ENCODE data around the gene C19orf25. TPM values are rescaled to one million over a fixed set of nuclear protein-coding genes. Genes with fewer than 3 reads are reported as not detected.

Gene C19orf25
- total and polyA plus RNA-seq, 10 of the 15 experiments (the other 5 are each of a cell fraction or from before 2014, with no cell fraction given): 1.2 to 67.0 (median 25.6) TPM

DNA sequence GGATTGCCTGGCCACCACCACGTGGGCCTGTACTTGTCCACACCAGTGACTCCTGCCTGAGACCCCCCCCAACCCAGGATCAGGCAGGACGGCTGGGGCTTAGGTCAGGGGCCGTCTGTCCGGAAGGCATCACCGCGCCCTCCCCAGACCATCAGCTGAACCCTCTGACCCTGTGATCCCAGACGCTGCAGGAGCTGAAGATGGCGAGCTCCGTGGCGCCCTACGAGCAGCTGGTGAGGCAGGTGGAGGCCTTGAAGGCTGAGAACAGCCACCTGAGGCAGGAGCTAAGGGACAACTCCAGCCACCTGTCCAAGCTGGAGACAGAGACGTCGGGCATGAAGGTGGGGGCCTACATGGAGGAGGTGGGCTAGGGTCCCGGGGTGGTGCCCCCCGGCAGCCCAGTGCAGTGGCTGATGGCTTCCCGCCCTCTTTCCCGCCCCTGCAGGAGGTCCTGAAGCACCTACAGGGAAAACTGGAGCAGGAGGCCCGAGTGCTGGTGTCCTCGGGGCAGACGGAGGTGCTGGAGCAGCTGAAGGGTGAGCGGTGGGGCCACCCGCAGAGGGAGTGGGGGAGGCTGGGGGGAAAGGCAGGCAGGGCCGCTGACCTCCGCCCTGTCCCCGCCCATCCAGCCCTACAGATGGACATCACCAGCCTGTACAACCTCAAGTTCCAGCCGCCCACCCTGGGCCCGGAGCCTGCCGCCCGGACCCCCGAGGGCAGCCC is 26.1 kb downstream of the C19orf25 start:
- in situ Hi-C loops (cut with MboI) (no loop called here), intact Hi-C loops (cut with micrococcal nuclease; ENCODE audit: unreplicated experiment) (no loop called here)
- DNase-seq (ENCODE audit: low read depth, low spot score): no peak
- POLR2A ChIA-PET: interaction anchor here (0.6 kb wide), 1 partner anchor 16 kb away, joined by 3 read pairs; no protein-coding TSS in a partner anchor
- H2AFZ ChIP-seq (ENCODE audit: control insufficient read depth, low read depth, low read length): no peak overlapping the region
- H3K4me3 ChIP-seq: no peak overlapping the region
- TF ChIP-seq SMAD1 (IDR thresholded peaks at IDR 0.05; ENCODE audit: low read depth, partially characterized antibody) (no peak), BACH1 (IDR thresholded peaks at IDR 0.05; ENCODE audit: borderline replicate concordance) (no peak), ZNF274 (IDR thresholded peaks at IDR 0.05; ENCODE audit: insufficient read depth, insufficient read length) (no peak), SIN3A (IDR thresholded peaks at IDR 0.05; ENCODE audit: low read depth, low read length) (no peak)
- 51% methylated on average over 27 of the region's 30 CpGs for WGBS (ENCODE audit: insufficient coverage, insufficient replicate concordance, low lambda C conversion rate, missing lambda C conversion rate)
- peaks cover 3% of the 10 kb centered on the region for H3K4me1 ChIP-seq (ENCODE audit: control insufficient read depth, insufficient read depth, low read length)
- SMC1A ChIA-PET (ENCODE audit: uncharacterized antibody, unreplicated experiment): no interaction called here
- H3K36me3 ChIP-seq (ENCODE audit: control insufficient read depth in 2 of 2, insufficient read depth in 2 of 2, low read length in 1 of 2): no peaks in the 10 kb centered on the region
- FAIRE-seq: no peak
- CTCF ChIA-PET: no interaction called here
- H3K79me2 ChIP-seq (ENCODE audit: control insufficient read depth, insufficient read depth, low read length): no peaks in the 10 kb centered on the region
- H4K20me1 ChIP-seq (ENCODE audit: control insufficient read depth, insufficient read depth): no peaks in the 10 kb centered on the region
- H3K9ac ChIP-seq (ENCODE audit: control insufficient read depth, insufficient read depth, low read length): no peak overlapping the region
- H3K27ac ChIP-seq (ENCODE audit: control insufficient read depth, insufficient read depth): no peak overlapping the region
- RAD21 ChIA-PET (ENCODE audit: unreplicated experiment): no interaction called here
- no peak overlapping the region for H3K4me2 ChIP-seq (ENCODE audit: control insufficient read depth, insufficient read depth)
- peaks cover 5 to 8% of the 10 kb centered on the region in 2 experiments; a peak in 3 of 4 replicates for H3K27me3 ChIP-seq (replicated peaks in 1 of 2; ENCODE audit: control insufficient read depth in 2 of 2, insufficient read depth in 2 of 2, low read length in 1 of 2)
- ATAC-seq: no peak
- no TSS peak for BruUV-seq (replicated peaks)
- H3K9me3 ChIP-seq (replicated peaks; ENCODE audit: control insufficient read depth, insufficient read depth, low read length): no peaks in the 10 kb centered on the region; the same call in 2 of the 3 replicates

- peaks cover 3% of the 10 kb centered on the region for H3K4me1 ChIP-seq (ENCODE audit: control insufficient read depth, insufficient read depth, low read length)
- DNase-seq (ENCODE audit: low read depth, low spot score) (no peak), ATAC-seq (no peak), FAIRE-seq (no peak)
- in situ Hi-C loops (cut with MboI): no loop called here
- ChIA-PET POLR2A (interaction anchor here (0.6 kb wide), 1 partner anchor 16 kb away, joined by 3 read pairs; no protein-coding TSS in a partner anchor), CTCF (no interaction called here), SMC1A (ENCODE audit: uncharacterized antibody, unreplicated experiment) (no interaction called here), RAD21 (ENCODE audit: unreplicated experiment) (no interaction called here)
- no peak overlapping the region for H3K27ac ChIP-seq (ENCODE audit: control insufficient read depth, insufficient read depth)
- 36% methylated on average over 29 of the region's 39 CpGs for WGBS (ENCODE audit: insufficient coverage, insufficient replicate concordance, low lambda C conversion rate, missing lambda C conversion rate)
- no peaks in the 10 kb centered on the region for H3K36me3 ChIP-seq (ENCODE audit: control insufficient read depth in 2 of 2, insufficient read depth in 2 of 2, low read length in 1 of 2)
- H3K27me3 ChIP-seq (replicated peaks in 1 of 2; ENCODE audit: control insufficient read depth in 2 of 2, insufficient read depth in 2 of 2, low read length in 1 of 2): peaks cover 10 to 11% of the 10 kb centered on the region in 2 experiments
- H4K20me1 ChIP-seq (ENCODE audit: control insufficient read depth, insufficient read depth): no peaks in the 10 kb centered on the region
- intact Hi-C loops (cut with micrococcal nuclease; ENCODE audit: unreplicated experiment): no loop called here
- H2AFZ ChIP-seq (ENCODE audit: control insufficient read depth, low read depth, low read length): no peak overlapping the region
- H3K9ac ChIP-seq (ENCODE audit: control insufficient read depth, insufficient read depth, low read length): no peak overlapping the region
- H3K79me2 ChIP-seq (ENCODE audit: control insufficient read depth, insufficient read depth, low read length): no peaks in the 10 kb centered on the region
- no peak overlapping the region for H3K4me3 ChIP-seq
- BruUV-seq (replicated peaks): no TSS peak
- H3K9me3 ChIP-seq (replicated peaks; ENCODE audit: control insufficient read depth, insufficient read depth, low read length): no peaks in the 10 kb centered on the region; the same call in 2 of the 3 replicates
- no peak overlapping the region for H3K4me2 ChIP-seq (ENCODE audit: control insufficient read depth, insufficient read depth)
- TF ChIP-seq RCOR1 (conservative IDR thresholded peaks at IDR 0.05; ENCODE audit: low read depth, low read length) (no peak), ATF7 (IDR thresholded peaks at IDR 0.05; ENCODE audit: low read depth) (no peak), CREM (IDR thresholded peaks at IDR 0.05; ENCODE audit: low read depth) (no peak), ZNF384 (IDR thresholded peaks at IDR 0.05; ENCODE audit: borderline replicate concordance, low read depth, low read length) (no peak), ZZZ3 (IDR thresholded peaks at IDR 0.05; ENCODE audit: control insufficient read depth, insufficient read length, low read depth) (no peak), IKZF2 (IDR thresholded peaks at IDR 0.05) (no peak), MTA3 (IDR thresholded peaks at IDR 0.05; ENCODE audit: borderline replicate concordance, low read length) (no peak), NKRF (conservative IDR thresholded peaks at IDR 0.05) (no peak), POLR2AphosphoS2 (IDR thresholded peaks at IDR 0.05; ENCODE audit: low read depth, low read length) (no peak), CHD1 (IDR thresholded peaks at IDR 0.05; ENCODE audit: low read depth, low read length) (no peak)
Measured at GRCh38 chr19:1451916-1452801, 26.9 kb downstream of the C19orf25 start.

All from GM12878 (cell line).